Endometrial microvascular endothelial cells (primary cell): ENCODE data around the gene TFCP2L1. TPM values are rescaled to one million over a fixed set of nuclear protein-coding genes. Genes with fewer than 3 reads are reported as not detected.
"Not testable (repeated sequence)": the region's sequence is repeated elsewhere in the genome, so short reads cannot be mapped to it uniquely, and the experiment has no call there.

Experiments
- in situ Hi-C: cut with HindIII; loops from 2 replicates; pipeline ENCODE4 v1.10.0; 2017; ENCODE audit warnings: low sequenced_read_pairs, low pct_unique_long_range_greater_than_20kb; ENCODE audit errors: inconsistent ontology term
- total RNA-seq: library from RNA; depleted of rRNA; stranded (reverse); fragments of >200 nt; gene quantifications from one replicate; pipeline ENCODE4 v1.2.3, GENCODE V29; 2015; ENCODE audit errors: inconsistent ontology term

Gene TFCP2L1
- total RNA-seq, 1 donor from 2014 or later: not detected

DNA sequence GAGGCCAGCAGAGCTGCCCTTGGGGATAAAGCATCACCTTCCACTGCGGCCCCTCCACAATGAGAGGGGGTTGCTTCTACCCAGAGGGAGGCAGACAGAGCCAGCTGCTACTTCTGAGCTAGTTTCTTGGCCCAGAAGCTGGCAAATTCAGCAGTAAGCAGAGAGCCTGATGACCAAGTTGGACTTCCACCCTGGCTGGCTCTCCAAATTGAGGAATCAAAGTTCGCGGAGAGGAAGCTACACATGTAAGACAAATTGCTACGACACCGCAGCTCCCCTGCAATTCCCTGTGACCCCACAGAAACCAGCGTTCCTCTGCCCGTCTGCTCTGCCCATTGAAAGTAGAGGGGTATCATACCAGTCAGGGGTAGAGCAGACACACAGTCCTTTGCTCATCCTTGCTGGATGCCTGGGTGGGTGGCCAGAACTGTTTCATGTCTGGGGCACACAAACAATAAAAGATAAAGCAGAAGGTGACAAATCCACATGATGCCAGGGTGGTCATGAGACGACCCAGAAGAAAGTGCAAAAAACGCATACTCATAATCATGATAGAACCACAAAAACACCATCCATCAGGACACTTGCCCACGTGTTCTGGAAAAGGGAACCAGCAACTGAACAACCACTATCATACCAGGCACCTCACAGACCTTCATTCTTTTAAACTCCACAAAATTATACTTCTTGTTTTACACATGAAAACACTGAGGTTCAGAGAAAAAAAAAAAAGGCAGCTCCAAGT lies 5.4 kb downstream of the TFCP2L1 start:
- in situ Hi-C loops: no loop called here

DNA sequence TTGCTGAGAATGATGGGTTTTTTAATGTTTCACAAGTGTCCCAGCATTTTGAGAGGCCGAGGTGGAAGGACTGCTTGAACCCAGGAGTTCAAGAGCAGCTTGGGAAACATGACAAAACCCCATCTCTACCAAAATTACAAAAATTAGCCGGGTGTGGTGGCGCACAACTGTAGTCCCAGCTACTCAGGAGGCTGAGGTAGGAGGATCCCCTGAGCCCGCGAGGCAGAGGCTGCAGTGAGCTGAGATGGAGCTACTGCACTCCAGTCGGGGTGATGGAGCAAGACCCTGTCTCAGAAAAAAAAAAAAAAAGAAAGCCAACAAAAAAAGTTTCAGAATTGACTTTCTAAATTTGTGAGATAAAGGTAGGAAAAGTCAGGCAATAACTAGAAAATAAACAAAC lies 8.7 kb downstream of the TFCP2L1 start:
- in situ Hi-C loops: no loop called here

DNA sequence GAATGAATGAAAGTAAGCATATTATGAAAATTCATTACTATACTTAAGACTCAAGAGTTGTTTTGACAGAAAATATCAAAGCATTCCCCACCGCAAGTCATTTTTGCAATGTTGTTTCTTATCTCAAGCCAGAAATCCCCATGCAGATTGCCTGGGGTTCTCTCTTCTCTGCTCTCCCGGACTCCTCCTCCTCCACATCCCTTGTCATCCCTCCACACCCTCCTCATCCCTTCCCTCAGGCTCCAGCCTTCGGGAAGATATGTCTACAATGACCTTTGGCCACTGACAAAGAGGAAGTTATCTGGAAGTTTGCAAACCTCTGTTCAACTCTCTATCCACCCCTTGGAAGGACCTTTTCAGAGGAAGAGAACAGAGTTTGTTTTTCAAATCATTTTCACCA lies 11.9 kb downstream of the TFCP2L1 start:
- in situ Hi-C loops: no loop called here

DNA sequence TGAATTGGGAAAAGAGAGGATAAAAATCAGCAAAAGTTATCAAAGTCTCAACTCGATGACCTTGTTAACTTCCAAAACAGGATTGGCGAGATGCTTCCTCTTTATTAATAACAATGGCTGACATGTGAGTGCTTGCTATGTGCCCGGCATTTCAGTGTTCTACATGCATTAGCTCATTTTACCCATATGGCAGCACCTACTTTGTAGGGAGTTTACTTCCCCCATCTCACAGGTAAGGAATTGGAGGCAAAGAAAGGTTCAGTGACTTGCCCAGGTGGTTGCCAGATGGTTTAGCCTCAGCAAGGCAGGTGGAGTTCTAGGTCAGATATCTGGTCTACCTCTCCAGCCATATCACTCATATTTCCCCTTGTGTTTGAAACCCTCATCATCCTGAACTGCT lies 12.4 kb downstream of the TFCP2L1 start:
- in situ Hi-C loops: no loop called here

DNA sequence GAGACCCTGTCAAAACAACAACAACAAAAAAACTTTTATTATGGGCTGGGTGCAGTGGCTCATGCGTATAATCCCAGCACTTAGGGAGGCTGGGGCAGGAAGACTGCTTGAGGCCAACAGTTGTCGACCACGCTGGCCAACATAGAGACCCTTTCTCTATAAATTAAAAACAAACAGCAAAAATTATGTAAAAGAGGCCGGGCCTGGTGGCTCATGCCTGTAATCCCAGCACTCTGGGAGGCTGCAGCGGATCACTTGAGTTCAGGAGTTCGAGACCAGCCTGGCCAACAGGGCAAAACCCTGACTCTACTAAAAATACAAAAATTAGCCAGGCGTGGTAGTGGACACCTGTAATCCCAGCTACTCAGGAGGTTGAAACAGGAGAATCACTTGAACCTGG lies 15.6 kb downstream of the TFCP2L1 start:
- in situ Hi-C loops: not testable (repeated sequence)

DNA sequence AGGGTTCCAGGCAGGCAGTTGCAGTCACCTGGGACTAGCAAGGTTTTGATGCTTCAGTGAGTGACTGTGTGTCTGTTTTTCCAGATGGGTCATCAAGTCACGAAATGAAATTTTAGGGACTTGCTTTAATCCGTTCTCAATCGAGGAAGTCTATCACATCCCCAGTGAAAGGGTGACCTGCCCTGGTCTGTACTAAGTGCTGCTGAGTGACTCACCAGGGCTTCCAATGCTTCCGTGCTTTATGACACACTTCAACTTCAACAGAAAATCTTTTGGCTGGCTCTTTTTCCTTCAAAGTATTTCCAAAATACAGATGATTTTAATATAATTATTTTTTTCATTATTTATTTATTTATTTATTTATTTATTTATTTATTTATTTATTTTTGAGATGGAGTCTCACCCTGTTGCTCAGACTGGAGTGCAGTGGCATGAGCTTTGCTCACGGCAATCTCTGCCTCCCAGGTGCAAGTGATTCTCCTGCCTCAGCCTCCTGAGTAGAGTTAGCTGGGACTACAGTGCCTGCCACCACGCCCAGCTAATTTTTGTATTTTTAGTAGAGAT lies 18.4 kb downstream of the TFCP2L1 start:
- in situ Hi-C loops: no loop called here

DNA sequence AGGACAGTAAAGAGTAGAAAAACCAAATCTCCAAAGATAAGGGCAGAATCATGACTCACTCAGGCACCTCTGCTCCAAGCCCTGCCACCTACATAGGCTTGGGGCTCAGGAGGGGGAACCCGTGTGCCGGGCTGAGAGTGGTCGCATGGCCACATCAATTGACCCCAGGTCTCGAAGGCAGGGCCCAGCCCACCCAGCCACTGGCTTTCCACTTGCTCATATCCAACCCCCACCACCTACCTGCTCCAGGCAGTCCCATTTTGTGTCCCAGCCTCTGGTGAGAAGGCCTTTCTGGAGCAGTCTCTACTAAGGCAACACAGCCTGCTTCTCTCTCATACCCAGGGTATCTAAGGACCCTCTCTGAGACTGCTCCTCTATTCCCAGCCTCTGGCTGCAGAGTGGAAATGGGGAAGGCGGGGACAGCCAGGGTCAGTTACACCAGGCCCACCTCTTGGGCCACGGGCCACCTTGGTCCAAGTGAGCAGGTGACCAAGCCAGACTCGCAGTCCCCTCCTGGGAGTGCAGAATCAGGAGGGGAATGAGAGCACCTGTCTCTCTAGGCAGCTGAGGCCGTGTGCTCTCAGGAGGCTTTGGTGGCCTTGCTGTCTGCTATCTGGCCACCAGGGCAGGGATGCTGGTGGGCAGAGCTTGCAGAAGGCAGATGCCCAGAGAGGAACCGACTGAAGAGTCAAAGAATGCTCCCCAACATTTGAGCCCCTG lies 20.8 kb downstream of the TFCP2L1 start:
- in situ Hi-C loops: no loop called here

DNA sequence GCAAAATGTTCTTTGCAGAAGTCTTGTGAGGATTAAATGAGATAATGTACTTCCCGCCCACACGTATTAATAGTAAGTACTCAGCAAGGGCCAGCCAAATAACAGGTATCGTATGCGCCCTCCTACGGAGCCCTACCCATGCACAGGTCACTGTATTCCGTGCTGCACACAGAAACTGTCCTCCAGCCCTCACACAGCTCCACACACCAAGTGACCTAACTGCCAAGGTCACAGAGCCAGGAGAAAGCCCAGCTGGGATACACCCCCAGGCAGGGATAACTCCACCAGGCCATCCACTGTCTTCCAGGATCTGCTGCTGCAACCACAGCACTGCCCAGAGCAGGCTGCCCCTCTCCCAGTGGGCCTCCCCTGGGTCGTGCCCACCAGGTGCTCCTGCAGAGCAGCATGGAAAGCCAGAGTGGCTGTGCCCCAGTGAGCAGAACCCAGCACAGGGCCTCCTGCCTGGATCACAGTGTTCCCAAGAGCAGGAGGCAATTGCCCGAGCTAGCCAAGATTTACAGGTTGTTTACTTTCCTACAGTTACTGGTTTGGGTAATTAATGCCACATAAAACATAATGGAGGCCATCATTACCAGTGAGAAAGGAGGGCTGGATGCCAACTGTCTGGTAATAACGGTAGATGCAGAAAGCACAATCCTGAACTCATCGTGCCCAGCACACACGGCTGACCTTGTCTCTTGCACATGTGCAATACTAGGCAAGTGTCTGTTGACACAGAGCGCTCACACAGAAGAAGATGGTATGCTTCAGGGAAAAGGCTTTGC lies 24.4 kb downstream of the TFCP2L1 start:
- in situ Hi-C loops: no loop called here

DNA sequence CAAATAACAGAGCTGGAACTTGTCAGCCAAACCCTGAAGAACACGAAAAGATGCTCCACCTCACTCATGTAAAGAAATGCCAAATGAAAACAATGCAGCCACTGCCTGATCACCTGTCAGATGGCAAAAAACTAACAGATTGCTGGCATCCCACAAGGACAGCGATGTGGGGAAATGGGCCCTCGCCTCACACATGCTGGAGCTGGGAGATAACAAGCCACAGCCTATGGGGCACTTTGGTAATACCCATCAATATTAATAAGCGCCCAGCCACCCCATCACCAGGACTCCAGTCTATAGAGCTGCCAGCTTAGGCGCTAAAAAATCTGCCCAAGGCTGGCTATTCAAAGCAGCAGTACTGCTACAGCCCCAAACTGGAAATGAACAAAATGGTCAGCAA lies 27.0 kb downstream of the TFCP2L1 start:
- in situ Hi-C loops: no loop called here

DNA sequence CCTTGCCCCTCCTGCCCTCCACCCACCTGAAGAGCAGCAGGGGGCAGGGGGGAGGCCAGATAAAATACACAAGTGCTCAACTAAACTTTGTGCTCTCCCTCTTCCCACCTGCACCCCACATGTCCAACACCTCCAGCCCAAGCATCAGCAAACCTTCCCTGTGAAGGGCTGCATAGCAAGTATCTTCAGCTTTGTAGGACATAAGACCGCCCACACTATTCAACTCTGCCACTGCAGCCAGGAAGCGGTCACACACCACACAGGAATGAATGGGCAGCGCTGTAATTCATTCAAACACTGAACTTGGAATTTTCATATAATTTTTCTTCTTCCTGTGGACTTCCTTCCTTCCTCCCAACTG lies 27.5 kb downstream of the TFCP2L1 start:
- in situ Hi-C loops: no loop called here

DNA sequence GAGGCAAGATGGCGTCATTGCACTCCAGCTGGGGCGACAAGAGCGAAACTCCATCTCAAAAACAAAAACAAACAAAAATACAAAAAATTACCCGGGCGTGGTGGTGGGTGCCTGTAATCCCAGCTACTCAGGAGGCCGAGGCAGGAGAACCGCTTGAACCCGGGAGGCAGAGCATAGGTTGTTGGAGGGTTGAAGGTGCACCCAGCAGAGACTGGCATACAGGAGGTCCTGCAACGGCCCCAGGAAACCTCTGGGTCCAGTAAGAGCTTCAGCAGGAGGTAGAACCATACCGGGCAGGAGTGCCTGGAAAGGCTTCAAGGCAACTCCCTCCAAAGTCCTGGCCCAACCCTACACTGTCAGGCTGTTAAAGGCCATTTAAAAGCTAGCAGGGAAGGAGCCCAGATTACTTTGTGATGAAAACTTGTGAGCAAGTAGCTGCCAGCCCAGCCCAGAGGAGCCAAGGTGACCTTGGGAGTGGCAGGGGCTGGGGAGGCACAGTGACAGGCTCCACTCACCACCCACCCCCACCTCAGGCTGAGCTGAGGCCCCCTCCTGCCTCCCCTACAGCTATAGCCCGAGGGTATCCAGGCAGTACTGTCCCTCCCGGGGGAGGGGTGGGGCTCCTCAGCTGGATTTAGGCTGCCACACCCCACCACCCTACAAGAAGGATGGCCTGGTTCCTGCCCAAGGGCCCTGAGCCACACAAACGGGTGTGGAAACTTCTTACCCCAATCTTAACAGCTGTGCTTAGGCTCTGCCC lies 28.1 kb downstream of the TFCP2L1 start:
- in situ Hi-C loops: no loop called here

DNA sequence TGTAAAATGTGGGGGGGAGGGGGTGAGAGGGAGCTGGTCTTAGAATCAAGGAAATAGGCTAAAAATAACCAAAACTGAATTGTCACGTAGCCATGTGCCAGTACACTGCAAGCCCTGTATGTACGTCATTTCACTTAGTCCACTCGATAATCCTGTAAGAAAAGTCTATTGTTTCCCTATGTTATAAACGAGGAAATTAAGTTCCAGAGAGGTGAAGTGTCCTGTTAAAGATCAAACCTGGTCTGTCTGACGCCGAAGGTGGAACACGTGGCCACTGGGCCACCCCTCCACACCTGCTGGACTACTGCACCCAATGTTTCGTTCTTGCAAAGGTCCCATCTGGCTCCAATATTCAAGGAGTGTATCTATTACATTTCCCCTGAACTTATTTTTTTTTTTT lies 29.6 kb downstream of the TFCP2L1 start:
- in situ Hi-C loops: no loop called here

DNA sequence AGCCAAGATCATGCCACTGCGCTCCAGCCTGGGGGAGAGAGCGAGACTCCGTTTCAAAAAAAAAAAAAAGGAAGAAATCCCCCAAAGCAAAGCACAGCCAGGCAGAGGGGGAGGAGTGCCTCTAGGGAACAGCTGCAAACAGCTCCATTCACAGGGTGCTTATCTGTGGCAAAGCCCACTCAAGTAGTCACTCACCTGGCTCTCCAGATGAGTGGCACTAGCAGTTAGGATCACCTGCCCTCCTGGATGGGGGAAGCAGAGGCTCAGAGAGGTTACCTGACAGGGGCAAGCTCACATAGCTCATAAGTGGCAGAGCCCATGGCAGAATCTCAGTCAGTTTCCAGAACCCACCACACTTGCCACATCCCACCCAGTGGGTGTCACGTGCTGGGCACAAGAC lies 30.3 kb downstream of the TFCP2L1 start:
- in situ Hi-C loops: no loop called here

DNA sequence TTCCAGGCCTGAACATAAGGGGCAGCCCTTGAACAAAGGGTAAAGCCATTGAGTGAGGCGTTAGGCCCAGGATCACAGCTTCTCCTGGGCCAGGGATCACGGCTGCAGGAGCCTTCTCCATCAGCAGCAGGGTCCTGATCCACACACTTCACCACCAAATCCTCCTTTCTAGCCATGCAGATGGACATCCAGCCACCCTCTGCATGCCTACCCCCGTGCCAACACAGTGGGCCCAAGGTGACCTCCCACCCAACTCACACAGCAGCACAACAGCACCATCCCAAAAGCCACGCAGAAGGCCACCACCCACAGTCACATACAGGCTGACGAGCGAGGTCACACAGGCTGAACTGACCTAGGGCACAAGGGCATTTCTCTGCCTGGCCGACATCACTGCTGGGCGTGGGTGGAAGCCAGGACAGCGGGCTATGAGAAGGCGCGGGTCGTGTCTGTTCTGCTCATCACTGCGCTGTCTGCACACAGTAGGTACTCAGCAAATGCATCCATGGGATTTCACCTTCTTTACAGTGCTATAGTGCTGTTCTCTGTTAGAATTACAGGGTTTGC lies 31.2 kb downstream of the TFCP2L1 start:
- in situ Hi-C loops: no loop called here

DNA sequence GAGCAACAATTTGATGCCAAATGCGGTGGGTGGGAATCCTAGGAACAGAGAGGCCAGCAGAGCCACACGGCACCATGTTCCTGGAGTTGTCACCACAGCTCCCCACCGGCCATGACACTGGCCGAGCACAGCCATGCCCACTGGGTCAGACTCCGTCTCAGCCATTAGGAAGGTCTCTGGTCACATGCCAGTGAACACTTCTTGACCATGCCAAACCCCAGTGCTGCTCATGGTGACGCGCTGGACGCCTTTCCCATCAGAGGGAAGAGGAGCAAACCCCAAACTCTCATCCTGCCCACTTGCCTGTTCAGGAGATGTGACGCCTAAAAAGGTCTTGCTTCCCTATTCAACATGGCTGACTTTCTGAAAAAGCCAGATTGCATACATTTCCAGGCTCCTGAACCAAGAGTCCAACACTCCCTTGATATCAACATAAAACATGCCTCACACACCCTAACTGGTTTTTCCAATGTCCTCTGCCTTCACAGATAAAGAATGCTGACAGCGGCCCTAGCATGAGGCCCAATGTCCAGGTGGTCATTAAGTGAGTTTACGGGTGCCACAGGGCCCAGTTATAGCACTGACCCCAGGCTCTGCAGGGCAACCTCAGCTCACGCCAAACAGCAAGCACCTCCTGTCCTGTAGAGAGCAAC lies 31.9 kb downstream of the TFCP2L1 start:
- in situ Hi-C loops: no loop called here

DNA sequence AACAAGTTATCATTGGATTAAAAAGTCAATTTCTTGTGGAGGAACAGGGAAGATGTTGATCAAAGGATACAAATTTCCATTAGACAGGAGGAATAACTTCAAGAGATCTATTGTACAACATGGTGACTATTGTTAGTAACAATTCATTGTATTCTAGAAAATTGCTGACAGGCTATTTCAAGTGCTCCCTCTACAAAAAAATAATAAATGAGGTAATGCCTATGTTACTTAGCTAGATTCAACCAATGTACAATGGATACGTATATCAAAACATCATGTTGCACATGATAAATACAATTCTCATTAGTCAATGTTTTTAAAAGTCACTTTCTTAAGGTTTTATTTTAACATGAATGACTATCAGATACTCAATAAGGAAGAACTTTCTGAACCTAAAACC lies 33.5 kb downstream of the TFCP2L1 start:
- in situ Hi-C loops: no loop called here

DNA sequence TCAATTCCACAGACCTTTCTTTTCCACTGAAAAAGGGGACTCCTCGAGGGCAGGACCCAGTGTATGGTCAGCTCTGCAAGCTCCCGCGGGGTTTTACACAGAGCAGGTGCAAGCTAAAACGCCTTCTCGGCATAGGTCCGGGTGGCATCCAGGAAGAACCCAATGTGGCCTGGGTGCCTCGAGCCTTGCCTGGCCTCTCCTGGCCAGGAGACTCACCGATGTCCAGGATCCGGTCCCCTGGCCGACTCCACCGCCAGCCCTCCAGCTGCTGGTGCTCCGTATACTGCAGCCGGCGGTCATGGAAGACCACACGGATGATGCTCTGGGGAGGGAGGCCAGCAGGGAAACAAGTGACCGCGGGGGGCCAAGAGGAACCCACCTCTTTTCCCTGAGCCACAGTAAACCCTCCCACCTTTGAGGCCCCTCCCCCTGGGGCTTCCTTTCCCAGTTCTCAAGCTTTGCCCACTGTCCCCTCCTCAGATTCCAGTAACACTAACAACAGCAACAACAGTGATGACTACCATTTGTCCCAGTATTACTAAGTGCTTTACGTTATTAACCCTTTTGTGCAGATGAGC lies 36.1 kb downstream of the TFCP2L1 start:
- in situ Hi-C loops: no loop called here

DNA sequence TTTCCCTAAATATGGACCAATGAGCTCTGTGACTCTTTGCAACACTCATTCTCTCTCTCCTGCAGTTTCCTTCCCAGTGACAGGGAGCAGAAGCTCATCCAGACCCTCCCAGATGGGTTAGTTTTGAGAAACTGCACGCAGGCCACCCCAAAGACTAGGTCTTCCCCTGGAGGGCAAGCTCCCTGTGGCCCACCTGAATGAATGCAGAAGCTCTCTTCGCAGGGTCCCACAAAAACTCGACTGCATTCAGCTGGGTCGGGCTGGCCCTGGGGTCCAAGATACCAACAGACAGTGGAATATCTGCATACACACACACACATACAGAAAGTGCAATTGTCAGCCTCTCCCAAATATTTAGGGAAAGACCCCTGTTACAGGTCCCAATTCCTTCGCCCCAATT lies 37.0 kb downstream of the TFCP2L1 start:
- in situ Hi-C loops: no loop called here
